ENCODE data around the gene RNF224. TPM values are rescaled to one million over a fixed set of nuclear protein-coding genes. Genes with fewer than 3 reads are reported as not detected.

RNF224 gene
- total RNA-seq, 4 donors from 2014 or later: 0.19 TPM; not detected in 3

DNA sequence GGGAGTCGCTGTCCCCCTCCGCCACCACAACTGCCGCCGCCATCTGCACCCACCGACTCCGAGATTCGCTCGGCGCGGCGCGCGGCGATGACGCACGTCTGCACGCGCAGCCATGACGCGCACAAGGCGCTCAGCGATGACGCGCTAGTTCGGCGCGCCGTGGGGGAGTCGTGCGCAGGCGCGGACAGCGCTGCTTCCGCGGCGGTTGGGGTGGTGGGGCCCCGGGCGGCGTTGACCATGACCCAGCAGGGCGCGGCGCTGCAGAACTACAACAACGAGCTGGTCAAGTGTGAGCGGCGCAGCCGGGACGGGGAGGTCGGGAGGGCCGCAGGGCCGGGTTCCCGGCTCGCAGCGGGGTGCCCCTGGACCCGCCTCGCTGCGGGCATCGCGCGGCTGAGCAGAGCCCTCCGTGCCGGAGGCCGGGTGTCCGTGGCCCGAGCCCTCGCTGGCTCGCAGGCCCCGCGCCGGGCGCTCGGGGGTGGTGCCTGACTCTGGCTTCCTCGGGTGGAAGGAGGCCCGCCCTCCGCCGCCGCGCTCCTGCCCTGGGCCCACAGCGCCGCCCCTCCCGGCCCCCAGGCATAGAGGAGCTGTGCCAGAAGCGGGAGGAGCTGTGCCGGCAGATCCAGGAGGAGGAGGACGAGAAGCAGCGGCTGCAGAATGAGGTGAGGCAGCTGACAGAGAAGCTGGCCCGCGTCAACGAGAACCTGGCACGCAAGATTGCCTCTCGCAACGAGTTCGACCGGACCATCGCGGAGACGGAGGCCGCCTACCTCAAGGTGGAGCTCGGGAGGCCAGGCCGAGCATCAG lies 38.6 kb upstream of the RNF224 start, which contains the start of the genes ANAPC2 and SSNA1:
Gene ANAPC2 (minus strand): TSS at position 71 of the 807 bp plus-strand sequence. CDS start 28 bp downstream, at position 43.
Gene SSNA1 (plus strand): TSS at position 187 of the 807 bp plus-strand sequence. CDS start 51 bp downstream, at position 238.
- peak; percentile 93 for ATAC-seq (ENCODE audit: low FRiP score)
- DNase-seq (ENCODE audit: low spot score): peak; percentile 81
- TF ChIP-seq, protein P1, sequence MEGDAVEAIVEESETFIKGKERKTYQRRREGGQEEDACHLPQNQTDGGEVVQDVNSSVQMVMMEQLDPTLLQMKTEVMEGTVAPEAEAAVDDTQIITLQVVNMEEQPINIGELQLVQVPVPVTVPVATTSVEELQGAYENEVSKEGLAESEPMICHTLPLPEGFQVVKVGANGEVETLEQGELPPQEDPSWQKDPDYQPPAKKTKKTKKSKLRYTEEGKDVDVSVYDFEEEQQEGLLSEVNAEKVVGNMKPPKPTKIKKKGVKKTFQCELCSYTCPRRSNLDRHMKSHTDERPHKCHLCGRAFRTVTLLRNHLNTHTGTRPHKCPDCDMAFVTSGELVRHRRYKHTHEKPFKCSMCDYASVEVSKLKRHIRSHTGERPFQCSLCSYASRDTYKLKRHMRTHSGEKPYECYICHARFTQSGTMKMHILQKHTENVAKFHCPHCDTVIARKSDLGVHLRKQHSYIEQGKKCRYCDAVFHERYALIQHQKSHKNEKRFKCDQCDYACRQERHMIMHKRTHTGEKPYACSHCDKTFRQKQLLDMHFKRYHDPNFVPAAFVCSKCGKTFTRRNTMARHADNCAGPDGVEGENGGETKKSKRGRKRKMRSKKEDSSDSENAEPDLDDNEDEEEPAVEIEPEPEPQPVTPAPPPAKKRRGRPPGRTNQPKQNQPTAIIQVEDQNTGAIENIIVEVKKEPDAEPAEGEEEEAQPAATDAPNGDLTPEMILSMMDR (IDR thresholded peaks at IDR 0.05): no peak

DNA sequence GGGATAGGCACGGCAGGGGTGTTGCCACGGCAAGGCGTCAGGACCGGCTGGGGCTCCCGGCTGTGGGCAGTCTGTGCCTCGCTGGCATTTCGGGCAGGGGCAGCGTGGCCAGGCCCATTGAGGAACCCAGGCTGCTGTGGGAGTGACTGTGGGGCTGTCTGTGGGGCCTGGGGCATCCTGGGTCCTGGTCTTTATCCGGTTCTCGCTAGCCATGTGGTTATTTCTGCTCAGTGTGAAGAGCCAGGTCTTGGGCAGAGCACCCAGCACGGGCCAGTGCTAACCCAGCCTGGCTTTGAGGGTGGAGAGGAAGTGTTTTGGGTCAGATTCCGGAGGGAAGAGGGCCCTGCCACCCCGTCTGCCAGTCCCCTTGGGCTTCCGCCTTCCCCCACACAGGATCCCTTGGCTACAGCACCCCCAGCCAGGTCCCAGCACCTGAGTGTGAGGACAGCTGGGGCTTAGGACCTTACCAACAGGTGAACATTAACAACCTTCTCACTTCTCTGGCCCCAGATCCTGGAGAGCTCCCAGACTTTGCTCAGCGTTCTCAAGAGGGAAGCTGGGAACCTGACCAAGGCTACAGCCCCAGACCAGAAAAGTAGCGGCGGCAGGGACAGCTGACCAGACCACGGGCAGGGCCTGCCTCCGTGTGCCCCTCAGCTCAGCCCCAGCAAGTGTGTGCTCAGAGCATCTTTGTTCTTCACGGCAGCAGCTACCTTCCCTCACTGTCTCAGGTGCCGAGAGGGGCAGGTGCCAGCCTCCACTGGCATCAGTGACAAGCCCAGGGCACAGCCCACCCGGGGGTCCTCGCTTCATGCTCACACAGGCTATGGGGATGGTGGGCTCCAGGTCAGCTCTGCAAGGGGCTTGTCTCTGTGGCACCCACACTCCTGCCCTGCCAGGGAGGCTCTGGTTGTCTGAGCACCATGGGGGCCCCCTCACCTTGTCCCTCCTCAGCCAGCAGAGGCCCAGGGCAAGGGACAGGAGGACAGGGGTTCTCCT lies 37.7 kb upstream of the RNF224 start:
- no peak for DNase-seq (ENCODE audit: low spot score)
- TF ChIP-seq, protein P1 (IDR thresholded peaks at IDR 0.05): no peak
- no peak for ATAC-seq (ENCODE audit: low FRiP score)

DNA sequence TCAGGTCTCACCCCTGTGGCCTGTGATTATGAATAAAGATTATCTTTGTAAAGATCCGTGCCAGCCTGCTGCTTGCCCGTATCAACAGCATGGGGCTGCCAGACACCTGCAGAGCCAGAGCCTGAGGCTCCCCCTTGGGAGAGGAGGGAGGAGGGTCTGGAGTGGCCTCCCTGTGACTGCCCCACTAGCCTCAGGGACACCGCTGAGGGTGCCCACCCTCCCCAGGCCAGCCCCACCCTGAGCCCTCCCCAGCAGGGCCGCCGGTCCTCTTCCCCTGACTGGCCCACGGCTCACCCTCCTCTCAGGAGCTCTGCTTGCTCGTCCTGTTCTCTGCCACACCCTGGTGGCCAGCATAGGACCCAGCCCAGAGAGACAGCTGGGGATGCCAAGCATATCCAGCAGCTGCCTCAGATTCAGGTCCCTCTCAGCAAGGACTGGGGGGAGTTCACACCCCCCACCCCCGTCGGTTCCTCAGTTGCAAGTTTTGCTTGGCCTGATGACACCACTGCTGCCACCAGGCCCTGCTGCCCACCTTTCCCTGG lies 36.9 kb upstream of the RNF224 start:
- TF ChIP-seq, protein P1 (IDR thresholded peaks at IDR 0.05): no peak
- ATAC-seq (ENCODE audit: low FRiP score): no peak
- DNase-seq (ENCODE audit: low spot score): no peak

DNA sequence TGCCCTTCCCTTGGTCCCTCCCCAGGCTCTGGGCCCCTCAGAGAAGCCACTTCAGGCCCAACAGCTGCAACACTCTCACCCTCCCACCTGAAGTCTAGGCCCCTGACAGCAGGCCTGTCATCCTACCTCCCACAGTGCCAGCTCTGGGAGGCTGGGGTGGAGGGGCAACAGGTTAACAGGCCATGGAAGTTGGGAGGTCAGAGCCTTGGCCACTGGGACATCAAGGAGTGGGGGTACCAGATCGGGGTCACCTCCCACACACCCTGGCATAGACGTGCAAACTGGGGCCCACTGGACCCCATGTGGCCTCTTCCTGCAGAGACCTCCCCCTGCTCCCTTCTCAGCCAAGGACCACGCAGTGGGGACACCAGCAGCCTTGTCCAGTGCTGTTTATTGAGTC lies 36.1 kb upstream of the RNF224 start:
- ATAC-seq (ENCODE audit: low FRiP score) (no peak), DNase-seq (ENCODE audit: low spot score) (no peak)
- TF ChIP-seq, protein P1 (IDR thresholded peaks at IDR 0.05): no peak

DNA sequence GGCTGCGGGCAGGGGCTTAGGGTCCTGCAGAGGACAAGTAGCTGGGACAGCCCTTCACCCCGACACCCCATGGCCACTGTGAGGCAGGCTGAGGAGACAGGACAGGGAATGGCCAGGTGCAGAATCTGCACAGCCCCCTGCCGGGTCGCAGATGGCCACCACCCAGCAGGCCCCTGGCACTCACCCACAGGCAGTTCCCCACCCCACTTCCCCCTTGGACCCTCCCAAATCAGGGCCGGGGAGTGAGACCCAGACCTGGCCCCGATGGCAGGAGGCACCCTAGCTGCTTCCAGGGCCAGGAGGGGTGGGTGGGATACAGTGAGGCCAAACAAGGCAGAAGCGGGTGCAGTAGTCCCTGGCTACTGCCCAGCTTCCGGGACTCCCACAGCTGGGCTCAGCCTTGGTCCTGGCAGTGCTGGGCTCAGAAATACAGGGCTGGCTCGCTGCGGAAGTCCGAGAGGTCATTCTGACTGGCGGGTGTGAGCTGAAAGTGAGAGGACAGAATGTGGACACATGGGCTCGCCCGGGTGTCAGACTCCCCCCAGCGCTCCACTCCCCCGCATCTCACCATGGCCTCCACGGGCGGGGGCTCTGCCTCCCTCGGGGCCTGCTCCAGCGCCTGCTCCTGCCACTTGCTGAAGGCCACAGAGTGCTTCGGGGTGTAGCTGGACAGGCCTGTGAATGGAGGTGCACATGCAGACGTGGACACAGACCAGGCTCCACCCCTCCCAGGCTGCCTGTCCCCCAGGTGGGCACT lies 35.4 kb upstream of the RNF224 start:
- DNase-seq (ENCODE audit: low spot score) (no peak), ATAC-seq (ENCODE audit: low FRiP score) (no peak)
- TF ChIP-seq, protein P1 (IDR thresholded peaks at IDR 0.05): no peak

DNA sequence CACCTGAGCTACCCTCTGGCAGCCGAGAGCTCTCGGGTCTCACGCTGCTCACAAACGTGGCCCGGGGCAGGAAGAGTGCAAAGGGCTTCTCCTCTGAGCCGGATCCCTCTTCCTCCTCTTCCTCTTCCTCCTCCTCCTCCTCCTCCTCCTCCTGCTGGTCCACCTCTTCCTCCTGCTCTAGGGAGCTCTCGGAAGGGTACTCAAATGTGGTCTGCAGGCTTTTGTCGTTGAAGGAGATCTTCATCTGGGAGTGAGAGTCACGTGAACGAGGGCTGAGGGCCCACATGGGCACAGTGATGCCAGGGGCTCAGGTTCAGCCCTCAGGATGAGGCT lies 34.9 kb upstream of the RNF224 start:
- no peak for ATAC-seq (ENCODE audit: low FRiP score)
- no peak for DNase-seq (ENCODE audit: low spot score)
- TF ChIP-seq, protein P1 (IDR thresholded peaks at IDR 0.05): no peak

All from omental fat pad (tissue), 4 donors.